ENCODE data around the gene JAK2. TPM values are rescaled to one million over a fixed set of nuclear protein-coding genes. Genes with fewer than 3 reads are reported as not detected.
"Not testable (repeated sequence)": the region's sequence is repeated elsewhere in the genome, so short reads cannot be mapped to it uniquely, and the experiment has no call there.

The JAK2 gene
- total RNA-seq, 2 donors from 2014 or later: 17.3 to 24.6 TPM

DNA sequence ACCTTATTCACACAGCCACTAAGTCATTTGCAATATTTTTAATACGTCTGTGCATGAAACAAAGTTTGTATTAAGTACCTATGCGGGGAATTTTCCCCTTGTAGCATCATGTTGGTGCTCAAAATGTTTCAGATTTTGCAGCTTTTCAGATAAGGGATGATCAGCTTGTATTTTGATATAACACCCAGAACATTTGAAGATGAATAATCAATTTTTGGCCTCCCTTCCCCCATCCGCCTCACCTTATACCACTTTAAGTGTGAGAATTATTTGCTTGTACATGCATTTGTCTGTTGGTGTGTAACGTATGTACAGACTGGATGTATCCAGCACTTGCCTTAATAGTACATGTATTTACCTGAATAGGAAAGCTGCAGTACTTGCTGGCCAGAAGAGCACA lies 1.7 kb downstream of the JAK2 start:
- H3K4me3 Mint-ChIP-seq: no peak overlapping the region
- peak overlapping the region; percentile 83 for H3K27ac Mint-ChIP-seq
- no peaks in the 10 kb centered on the region for H3K9me3 Mint-ChIP-seq
- H3K36me3 Mint-ChIP-seq (ENCODE audit: low read depth): peaks cover 20% of the 10 kb centered on the region
- H3K27me3 Mint-ChIP-seq: no peaks in the 10 kb centered on the region
- no peak for ATAC-seq (replicated peaks)
- H3K4me1 Mint-ChIP-seq: peaks cover 37% of the 10 kb centered on the region

DNA sequence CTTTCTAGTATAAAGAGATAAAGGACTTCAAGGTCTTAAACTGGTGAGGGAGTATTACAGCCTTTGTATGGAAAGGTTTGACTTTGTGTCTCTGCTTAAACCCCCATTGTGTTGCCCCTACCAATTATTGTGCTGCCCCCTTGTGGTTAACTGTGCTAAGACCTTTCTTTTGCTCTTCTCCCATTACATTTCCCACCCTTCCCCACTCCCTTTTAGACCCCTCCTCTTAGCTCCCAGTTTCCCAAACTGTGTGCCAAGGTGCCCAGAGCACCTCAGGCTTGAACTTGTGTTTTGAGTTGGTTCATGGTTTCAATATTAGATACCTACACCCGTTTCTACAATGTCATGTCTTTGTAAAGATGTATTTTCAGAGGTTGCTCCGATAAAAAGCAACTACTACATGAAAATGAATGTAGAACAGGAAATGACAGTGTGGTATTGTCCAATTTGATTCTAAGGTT lies 2.9 kb downstream of the JAK2 start:
- H3K27ac Mint-ChIP-seq: no peak overlapping the region
- H3K4me3 Mint-ChIP-seq: no peak overlapping the region
- peaks cover 32% of the 10 kb centered on the region for H3K36me3 Mint-ChIP-seq (ENCODE audit: low read depth)
- H3K9me3 Mint-ChIP-seq: no peaks in the 10 kb centered on the region
- ATAC-seq (replicated peaks): no peak
- H3K4me1 Mint-ChIP-seq: peaks cover 32% of the 10 kb centered on the region
- no peaks in the 10 kb centered on the region for H3K27me3 Mint-ChIP-seq

DNA sequence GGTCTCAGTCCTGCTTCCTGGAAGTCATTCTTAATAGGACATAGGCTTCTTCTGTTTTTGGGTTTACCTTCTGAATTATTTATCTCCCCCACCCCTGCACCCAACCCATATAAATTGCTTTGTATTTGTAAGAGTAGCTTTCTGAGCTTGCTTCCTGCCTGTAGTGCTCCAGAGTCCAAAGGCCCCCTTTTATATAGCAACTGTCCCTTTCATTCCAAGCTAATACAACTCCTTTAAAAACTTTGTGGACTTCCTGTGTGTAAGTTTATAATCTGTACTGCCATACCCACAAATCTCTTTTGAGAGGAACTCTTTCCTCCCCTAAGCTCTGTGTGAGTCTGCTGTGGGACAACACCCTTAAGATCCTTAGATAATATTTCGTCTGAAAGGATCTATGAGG lies 7.8 kb downstream of the JAK2 start:
- Mint-ChIP-seq H3K9me3 (no peaks in the 10 kb centered on the region), H3K4me1 (peaks cover 22% of the 10 kb centered on the region), H3K4me3 (peak overlapping the region; percentile 8), H3K36me3 (ENCODE audit: low read depth) (peaks cover 58% of the 10 kb centered on the region), H3K27me3 (no peaks in the 10 kb centered on the region), H3K27ac (peak overlapping the region; percentile 15)
- no peak for ATAC-seq (replicated peaks)

DNA sequence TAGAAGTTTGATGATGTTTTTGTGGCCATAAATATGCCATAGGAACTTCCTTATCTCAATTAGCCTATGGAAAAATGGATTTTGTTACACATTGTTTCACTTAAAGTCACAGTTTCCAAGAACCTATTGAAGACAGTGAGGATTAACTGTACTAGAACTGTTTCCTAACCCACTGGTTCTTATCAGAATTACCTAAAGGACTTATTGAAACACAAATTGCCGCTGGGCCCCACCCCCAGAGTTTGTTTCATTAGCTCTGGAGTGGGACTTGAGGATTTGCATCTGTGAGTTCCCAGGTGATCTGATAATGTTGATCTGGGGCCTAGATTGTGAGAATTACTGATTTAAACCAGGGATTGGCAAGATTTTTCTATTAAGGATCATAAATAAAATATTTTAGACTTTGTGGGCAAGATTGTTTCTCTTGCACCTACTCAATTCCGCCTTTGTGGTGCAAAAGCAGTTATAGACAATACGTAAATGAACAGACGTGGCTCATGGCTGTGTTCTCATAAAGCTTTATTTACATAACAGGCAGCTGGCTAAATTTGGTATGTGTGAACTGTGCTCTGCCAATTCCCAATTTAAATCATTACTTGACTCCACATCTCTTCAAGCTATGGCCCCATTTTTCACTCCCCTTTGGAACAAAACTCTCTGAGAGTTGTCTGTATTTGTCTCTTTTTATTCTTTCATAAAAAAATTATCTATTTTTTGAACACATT lies 9.3 kb downstream of the JAK2 start:
- Mint-ChIP-seq H3K4me3 (no peak overlapping the region), H3K4me1 (peaks cover 22% of the 10 kb centered on the region), H3K27me3 (no peaks in the 10 kb centered on the region), H3K27ac (no peak overlapping the region), H3K36me3 (ENCODE audit: low read depth) (peaks cover 66% of the 10 kb centered on the region), H3K9me3 (no peaks in the 10 kb centered on the region)
- ATAC-seq (replicated peaks): no peak

DNA sequence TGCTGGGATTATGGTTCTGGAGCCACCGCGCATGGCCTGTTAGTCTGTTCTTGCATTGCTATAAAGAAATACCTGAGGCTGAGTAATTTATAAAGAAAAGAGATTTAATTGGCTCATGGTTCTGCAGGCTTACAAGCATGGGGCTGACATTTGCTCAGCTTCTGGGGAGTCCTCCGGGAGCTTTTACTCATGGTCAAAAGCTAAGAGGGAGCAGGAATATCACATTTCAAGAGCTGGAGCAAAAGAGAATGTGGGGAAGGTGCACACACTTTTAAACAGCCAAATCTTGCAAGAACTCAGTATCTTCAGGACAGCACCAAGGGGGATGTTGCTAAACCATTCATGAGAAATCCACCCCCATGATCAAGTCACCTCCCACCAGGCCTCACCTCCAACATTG lies 12.1 kb downstream of the JAK2 start:
- peaks cover 11% of the 10 kb centered on the region for H3K4me1 Mint-ChIP-seq

DNA sequence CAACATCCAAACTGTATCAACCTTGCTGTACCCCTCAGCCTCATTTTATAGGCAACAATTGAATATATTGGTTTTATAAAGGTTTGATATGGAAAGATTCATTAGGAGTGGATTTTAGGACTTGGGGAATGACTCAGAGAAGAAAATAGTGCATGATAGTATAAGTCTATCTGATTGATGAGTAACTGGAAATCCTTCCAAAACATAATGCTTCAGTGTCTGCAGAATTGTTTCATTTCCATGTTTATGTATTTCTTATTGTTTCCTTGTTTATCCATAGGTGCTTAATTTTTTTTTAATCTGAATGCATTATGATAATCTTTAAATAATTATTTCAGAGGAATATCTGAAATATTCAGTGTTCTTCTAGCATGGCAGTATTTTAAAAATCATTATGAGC lies 12.6 kb downstream of the JAK2 start:
- peaks cover 11% of the 10 kb centered on the region for H3K4me1 Mint-ChIP-seq

More for the DNA sequence above, 12.1 kb downstream of the JAK2 start:
- Mint-ChIP-seq H3K36me3 (ENCODE audit: low read depth) (peaks cover 78% of the 10 kb centered on the region), H3K27ac (no peak overlapping the region), H3K9me3 (no peaks in the 10 kb centered on the region), H3K27me3 (no peaks in the 10 kb centered on the region), H3K4me3 (no peak overlapping the region)
- no peak for ATAC-seq (replicated peaks)

DNA sequence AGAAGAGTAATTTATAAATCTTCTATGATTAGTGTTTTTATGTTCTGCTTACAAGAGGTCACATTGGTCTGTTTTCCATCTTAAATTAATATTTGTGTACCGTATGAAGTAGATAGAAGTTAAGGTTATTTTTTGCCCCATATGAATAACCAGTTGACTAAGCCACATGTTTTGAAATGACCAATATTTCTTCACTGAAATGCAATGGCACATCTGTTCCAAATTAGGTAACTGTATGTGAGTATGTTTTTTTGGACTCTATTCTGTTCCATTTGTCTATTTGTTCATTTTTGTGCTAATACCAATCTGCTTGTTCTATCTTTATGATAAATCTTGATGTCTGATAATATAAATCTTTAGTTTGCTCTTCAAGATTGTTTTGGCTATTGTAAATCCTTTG lies 17.7 kb downstream of the JAK2 start:
- H3K27me3 Mint-ChIP-seq: no peaks in the 10 kb centered on the region
- peaks cover 73% of the 10 kb centered on the region for H3K36me3 Mint-ChIP-seq (ENCODE audit: low read depth)
- peaks cover 4% of the 10 kb centered on the region for H3K4me1 Mint-ChIP-seq
- no peak overlapping the region for H3K27ac Mint-ChIP-seq
- H3K4me3 Mint-ChIP-seq: no peak overlapping the region
- ATAC-seq (replicated peaks): no peak
- peaks cover 6% of the 10 kb centered on the region for H3K9me3 Mint-ChIP-seq

More for the DNA sequence above, 12.6 kb downstream of the JAK2 start:
- Mint-ChIP-seq H3K9me3 (no peaks in the 10 kb centered on the region), H3K27me3 (no peaks in the 10 kb centered on the region), H3K36me3 (ENCODE audit: low read depth) (peaks cover 77% of the 10 kb centered on the region), H3K4me3 (no peak overlapping the region), H3K27ac (no peak overlapping the region)
- ATAC-seq (replicated peaks): no peak

DNA sequence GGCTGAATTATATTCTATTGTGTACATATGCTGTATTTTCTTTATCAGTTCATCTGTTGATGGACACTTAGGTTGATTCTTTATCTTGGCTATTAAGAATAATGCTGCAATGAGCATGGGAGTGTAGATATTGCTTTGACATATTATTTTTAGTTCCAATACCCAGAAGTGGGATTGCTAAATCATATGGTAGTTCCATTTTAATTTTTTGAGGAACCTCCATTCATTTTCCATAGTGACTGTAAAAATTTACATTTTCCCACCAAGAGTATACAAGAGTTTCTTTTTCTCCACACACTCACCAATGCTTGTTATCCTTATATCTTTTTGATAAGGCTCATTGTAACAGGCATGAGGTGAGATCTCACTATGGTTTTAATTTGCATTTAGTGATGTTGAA lies 19.4 kb downstream of the JAK2 start:
- H3K27ac Mint-ChIP-seq: no peak overlapping the region
- no peaks in the 10 kb centered on the region for H3K27me3 Mint-ChIP-seq
- no peak overlapping the region for H3K4me3 Mint-ChIP-seq
- peaks cover 72% of the 10 kb centered on the region for H3K36me3 Mint-ChIP-seq (ENCODE audit: low read depth)
- peaks cover 16% of the 10 kb centered on the region for H3K4me1 Mint-ChIP-seq
- ATAC-seq (replicated peaks): no peak
- peaks cover 6% of the 10 kb centered on the region for H3K9me3 Mint-ChIP-seq

DNA sequence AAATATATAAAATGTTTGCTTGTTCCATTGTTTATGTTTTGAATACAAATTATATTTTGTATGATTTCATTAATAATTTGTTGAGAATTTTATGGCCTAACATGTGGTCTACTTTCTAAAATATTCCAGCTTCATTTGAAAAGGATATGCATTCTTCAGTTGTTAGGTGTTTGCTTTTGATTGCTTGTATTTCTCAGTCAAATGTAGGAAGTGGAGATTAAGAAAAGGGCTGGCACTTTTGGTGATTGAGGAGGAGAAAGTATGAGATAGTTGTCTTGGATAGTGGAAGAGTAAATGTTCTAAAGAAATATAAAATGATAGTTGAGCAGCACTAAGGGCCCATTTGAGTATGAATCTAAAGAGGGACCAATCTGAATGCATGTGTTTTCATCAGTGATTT lies 23.1 kb downstream of the JAK2 start:
- H3K9me3 Mint-ChIP-seq: peaks cover 3% of the 10 kb centered on the region
- no peak for ATAC-seq (replicated peaks)
- peaks cover 67% of the 10 kb centered on the region for H3K36me3 Mint-ChIP-seq (ENCODE audit: low read depth)
- H3K27ac Mint-ChIP-seq: no peak overlapping the region
- no peaks in the 10 kb centered on the region for H3K27me3 Mint-ChIP-seq
- peaks cover 23% of the 10 kb centered on the region for H3K4me1 Mint-ChIP-seq
- H3K4me3 Mint-ChIP-seq: no peak overlapping the region

DNA sequence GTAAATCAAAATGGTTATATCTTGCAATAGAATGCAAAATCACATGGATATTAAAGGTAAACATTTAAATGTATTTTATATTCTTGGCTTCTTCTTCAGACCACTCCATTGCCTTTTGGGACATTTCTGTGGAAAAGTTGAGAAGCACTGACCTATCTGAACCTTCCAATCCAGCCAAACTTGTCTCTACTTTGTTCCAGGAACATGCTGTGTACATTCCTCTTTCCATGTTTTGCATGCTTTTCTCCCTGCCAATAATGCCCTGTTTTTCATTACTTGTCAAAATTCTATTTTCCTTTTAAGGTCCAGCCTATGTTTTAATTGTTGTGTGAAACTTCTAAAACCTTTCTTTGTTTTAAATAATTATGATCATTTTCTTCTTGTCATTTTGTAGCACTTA lies 28.3 kb downstream of the JAK2 start:
- H3K4me3 Mint-ChIP-seq: no peak overlapping the region
- H3K36me3 Mint-ChIP-seq (ENCODE audit: low read depth): peaks cover 82% of the 10 kb centered on the region
- ATAC-seq (replicated peaks): no peak
- H3K27ac Mint-ChIP-seq: no peak overlapping the region
- peaks cover 13% of the 10 kb centered on the region for H3K9me3 Mint-ChIP-seq
- no peaks in the 10 kb centered on the region for H3K27me3 Mint-ChIP-seq
- peaks cover 25% of the 10 kb centered on the region for H3K4me1 Mint-ChIP-seq

DNA sequence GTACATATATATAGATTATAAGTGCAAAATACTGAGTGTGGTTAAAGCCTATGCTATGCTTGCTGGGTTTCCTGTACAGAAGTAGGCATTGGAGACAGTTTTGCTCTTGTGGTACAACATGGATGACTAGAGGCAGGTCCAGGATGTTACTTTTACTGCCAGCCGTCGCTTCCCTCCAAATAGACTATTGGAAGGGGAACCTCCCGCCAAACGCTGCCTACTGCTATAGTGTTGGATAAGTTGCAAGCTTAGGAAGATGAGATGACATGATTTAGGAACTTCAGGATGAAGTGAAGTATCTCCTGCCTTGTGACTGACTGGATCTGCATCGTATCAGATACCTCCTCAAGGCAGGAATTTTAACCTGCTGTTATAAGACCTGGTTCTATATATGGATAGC lies 30.9 kb downstream of the JAK2 start:
- peaks cover 81% of the 10 kb centered on the region for H3K36me3 Mint-ChIP-seq (ENCODE audit: low read depth)
- no peaks in the 10 kb centered on the region for H3K27me3 Mint-ChIP-seq
- H3K4me1 Mint-ChIP-seq: peaks cover 15% of the 10 kb centered on the region
- H3K4me3 Mint-ChIP-seq: no peak overlapping the region
- peaks cover 17% of the 10 kb centered on the region for H3K9me3 Mint-ChIP-seq
- no peak for ATAC-seq (replicated peaks)
- H3K27ac Mint-ChIP-seq: no peak overlapping the region

DNA sequence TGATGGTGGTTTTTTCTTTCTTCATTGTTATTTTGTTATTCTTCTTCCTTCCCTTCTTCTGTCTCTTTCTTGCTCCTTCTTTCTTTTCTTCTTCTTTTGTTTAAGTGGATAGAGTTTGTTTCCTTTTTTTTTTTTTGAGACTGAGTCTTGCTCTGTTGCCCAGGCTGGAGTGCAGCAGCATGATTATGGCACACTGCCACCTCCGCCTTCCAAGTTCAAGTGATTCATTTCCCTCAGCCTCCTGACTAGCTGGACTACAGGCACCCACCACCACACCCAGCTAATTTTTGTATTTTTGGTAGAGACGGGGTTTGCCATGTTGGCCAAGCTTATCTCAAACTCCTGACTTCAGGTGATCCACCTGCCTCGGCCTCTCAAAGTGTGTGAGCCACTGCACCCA lies 40.3 kb downstream of the JAK2 start:
- Mint-ChIP-seq H3K9me3 (no peaks in the 10 kb centered on the region), H3K27ac (no peak overlapping the region), H3K36me3 (ENCODE audit: low read depth) (peaks cover 87% of the 10 kb centered on the region), H3K27me3 (no peaks in the 10 kb centered on the region), H3K4me1 (peaks cover 10% of the 10 kb centered on the region), H3K4me3 (no peak overlapping the region)
- no peak for ATAC-seq (replicated peaks)

DNA sequence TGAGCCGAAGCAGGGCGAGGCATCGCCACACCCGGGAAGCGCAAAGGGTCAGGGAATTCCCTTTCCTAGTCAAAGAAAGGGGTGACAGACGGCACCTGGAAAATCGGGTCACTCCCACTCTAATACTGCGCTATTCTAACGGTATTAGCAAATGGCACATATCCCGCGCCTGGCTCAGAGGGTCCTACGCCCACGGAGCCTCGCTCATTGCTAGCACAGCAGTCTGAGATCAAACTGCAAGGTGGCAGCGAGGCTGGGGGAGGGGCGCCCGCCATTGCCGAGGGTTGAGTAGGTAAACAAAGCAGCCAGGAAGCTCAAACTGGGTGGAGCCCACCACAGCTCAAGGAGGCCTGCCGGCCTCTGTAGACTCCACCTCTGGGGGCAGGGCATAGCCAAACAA lies 46.9 kb downstream of the JAK2 start:
- H3K4me1 Mint-ChIP-seq; H3K27me3 Mint-ChIP-seq; H3K4me3 Mint-ChIP-seq; ATAC-seq (replicated peaks); H3K9me3 Mint-ChIP-seq; H3K27ac Mint-ChIP-seq: not testable (repeated sequence)
- peaks cover 56% of the 10 kb centered on the region for H3K36me3 Mint-ChIP-seq (ENCODE audit: low read depth)

DNA sequence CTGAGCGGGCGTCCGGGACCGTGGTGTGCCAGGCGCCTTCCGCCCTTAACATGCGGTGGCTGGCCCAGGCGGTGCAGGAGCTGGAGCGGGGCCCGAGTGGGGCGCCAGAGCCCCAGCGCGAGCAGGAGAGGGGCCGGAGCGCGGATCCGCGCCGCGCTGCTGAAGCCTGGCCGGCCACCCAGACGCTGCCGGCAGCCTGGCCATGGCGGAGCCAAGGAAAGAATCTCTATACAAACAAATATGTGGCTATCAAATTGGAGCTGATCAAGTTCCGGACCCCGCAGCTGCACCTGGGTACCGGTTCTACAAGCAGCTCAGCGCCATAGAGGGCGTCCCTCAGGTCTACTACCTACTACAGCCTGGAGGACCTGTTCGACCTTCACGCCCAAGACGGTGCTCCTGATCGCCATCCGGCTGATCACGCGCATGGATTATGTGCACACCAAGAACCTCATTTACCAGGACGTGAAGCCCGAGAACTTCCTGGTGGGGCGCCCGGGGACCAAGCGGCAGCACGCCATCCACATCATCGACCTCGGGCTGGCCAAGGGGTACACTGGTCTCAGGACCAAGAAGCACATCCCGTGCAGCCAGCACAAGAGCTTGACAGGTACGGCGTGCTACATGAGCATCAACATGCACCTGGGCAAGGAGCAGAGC lies 55.8 kb downstream of the JAK2 start:
- H3K27ac Mint-ChIP-seq: no peak overlapping the region
- H3K27me3 Mint-ChIP-seq: no peaks in the 10 kb centered on the region
- peaks cover 41% of the 10 kb centered on the region for H3K36me3 Mint-ChIP-seq (ENCODE audit: low read depth)
- no peak overlapping the region for H3K4me3 Mint-ChIP-seq
- no peaks in the 10 kb centered on the region for H3K9me3 Mint-ChIP-seq
- H3K4me1 Mint-ChIP-seq: no peaks in the 10 kb centered on the region
- no peak for ATAC-seq (replicated peaks)

DNA sequence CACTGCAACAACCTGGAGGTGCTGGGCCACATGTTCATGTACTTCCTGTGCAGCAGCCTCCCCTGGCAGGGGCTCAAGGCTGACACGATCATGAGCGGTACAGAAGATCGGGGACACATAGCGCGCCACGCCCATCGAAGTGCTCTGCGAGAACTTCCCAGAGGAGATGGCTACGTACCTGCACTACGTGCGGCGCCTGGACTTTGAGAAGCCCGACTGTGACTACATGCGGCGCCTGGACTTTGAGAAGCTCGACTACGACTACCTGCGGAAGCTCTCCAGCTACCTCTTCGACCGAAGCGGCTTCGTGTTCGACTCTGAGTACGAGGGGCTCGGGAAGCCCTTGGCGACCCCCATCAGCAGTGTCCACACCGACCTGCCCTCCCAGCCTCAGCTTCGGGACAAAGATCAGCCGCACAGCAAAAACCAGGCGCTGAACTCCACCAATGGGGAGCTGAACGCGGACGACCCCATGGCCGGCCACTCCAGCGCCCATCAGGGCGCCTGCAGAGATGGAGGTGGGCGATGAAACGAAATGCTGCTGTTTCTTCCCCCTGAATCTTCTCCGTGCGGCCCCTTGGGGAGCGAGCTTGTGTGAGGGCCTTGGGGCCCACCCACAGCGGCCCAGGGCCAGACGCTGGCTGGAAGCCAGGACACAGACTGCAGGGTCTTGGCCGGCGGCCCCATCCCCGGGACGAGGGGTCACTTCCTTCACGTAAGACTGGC lies 56.5 kb downstream of the JAK2 start:
- H3K27me3 Mint-ChIP-seq: no peaks in the 10 kb centered on the region
- ATAC-seq (replicated peaks): no peak
- H3K36me3 Mint-ChIP-seq (ENCODE audit: low read depth): peaks cover 48% of the 10 kb centered on the region
- H3K27ac Mint-ChIP-seq: no peak overlapping the region
- no peaks in the 10 kb centered on the region for H3K9me3 Mint-ChIP-seq
- no peak overlapping the region for H3K4me3 Mint-ChIP-seq
- H3K4me1 Mint-ChIP-seq: no peaks in the 10 kb centered on the region
